ENCODE measurements around the gene E2F6. TPM values are rescaled to one million over a fixed set of nuclear protein-coding genes. Genes with fewer than 3 reads are reported as not detected.

E2F6 gene
- total and polyA plus RNA-seq, 10 of the 15 experiments (the other 5 are each of a cell fraction or from before 2014, with no cell fraction given): 4.2 to 15.5 (median 11.3) TPM

DNA sequence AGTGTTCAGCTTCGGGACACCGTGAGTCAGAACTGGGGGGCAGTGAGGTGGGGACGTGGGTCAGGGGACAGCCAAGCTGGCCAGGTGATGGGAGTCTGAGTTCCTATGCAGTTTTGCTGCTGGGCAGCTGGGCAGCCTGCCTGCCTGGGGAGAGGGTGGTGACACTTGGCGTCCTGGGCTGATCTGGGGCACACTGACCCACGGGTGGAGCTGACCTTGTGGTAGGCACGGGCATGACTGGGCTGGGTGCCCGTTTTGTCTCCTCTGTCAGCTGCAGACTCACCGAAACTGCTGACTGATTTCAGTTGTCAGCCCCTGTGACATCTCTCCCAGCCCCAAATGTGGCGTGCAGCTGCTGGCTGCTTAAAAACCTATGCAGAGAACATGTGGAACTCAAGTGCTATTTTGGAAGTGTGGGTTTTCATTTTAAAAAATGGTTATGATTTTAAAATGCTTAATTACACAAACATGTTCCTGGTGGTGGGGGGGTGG lies 32.6 kb upstream of the E2F6 start (continued):
- TF ChIP-seq, protein P1, sequence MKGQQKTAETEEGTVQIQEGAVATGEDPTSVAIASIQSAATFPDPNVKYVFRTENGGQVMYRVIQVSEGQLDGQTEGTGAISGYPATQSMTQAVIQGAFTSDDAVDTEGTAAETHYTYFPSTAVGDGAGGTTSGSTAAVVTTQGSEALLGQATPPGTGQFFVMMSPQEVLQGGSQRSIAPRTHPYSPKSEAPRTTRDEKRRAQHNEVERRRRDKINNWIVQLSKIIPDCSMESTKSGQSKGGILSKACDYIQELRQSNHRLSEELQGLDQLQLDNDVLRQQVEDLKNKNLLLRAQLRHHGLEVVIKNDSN (IDR thresholded peaks at IDR 0.05; ENCODE audit: borderline replicate concordance, extremely low read length, insufficient read depth, low read depth, low read length): no peak
- TF ChIP-seq ATF7 (IDR thresholded peaks at IDR 0.05; ENCODE audit: low read depth): peak; percentile 44; the same call in 1 of the 2 replicates
- TF ChIP-seq, protein P2, sequence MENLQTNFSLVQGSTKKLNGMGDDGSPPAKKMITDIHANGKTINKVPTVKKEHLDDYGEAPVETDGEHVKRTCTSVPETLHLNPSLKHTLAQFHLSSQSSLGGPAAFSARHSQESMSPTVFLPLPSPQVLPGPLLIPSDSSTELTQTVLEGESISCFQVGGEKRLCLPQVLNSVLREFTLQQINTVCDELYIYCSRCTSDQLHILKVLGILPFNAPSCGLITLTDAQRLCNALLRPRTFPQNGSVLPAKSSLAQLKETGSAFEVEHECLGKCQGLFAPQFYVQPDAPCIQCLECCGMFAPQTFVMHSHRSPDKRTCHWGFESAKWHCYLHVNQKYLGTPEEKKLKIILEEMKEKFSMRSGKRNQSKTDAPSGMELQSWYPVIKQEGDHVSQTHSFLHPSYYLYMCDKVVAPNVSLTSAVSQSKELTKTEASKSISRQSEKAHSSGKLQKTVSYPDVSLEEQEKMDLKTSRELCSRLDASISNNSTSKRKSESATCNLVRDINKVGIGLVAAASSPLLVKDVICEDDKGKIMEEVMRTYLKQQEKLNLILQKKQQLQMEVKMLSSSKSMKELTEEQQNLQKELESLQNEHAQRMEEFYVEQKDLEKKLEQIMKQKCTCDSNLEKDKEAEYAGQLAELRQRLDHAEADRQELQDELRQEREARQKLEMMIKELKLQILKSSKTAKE (IDR thresholded peaks at IDR 0.05; ENCODE audit: low read depth, poor library complexity, severe bottlenecking): peak; percentile 62
- TF ChIP-seq SREBF1 (IDR thresholded peaks at IDR 0.05; ENCODE audit: low read length): no peak
- TF ChIP-seq, protein P3, sequence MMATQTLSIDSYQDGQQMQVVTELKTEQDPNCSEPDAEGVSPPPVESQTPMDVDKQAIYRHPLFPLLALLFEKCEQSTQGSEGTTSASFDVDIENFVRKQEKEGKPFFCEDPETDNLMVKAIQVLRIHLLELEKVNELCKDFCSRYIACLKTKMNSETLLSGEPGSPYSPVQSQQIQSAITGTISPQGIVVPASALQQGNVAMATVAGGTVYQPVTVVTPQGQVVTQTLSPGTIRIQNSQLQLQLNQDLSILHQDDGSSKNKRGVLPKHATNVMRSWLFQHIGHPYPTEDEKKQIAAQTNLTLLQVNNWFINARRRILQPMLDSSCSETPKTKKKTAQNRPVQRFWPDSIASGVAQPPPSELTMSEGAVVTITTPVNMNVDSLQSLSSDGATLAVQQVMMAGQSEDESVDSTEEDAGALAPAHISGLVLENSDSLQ (IDR thresholded peaks at IDR 0.05): peak; percentile 71
- peak; percentile 81 for TF ChIP-seq DPF2 (IDR thresholded peaks at IDR 0.05)
- TF ChIP-seq, protein P4, sequence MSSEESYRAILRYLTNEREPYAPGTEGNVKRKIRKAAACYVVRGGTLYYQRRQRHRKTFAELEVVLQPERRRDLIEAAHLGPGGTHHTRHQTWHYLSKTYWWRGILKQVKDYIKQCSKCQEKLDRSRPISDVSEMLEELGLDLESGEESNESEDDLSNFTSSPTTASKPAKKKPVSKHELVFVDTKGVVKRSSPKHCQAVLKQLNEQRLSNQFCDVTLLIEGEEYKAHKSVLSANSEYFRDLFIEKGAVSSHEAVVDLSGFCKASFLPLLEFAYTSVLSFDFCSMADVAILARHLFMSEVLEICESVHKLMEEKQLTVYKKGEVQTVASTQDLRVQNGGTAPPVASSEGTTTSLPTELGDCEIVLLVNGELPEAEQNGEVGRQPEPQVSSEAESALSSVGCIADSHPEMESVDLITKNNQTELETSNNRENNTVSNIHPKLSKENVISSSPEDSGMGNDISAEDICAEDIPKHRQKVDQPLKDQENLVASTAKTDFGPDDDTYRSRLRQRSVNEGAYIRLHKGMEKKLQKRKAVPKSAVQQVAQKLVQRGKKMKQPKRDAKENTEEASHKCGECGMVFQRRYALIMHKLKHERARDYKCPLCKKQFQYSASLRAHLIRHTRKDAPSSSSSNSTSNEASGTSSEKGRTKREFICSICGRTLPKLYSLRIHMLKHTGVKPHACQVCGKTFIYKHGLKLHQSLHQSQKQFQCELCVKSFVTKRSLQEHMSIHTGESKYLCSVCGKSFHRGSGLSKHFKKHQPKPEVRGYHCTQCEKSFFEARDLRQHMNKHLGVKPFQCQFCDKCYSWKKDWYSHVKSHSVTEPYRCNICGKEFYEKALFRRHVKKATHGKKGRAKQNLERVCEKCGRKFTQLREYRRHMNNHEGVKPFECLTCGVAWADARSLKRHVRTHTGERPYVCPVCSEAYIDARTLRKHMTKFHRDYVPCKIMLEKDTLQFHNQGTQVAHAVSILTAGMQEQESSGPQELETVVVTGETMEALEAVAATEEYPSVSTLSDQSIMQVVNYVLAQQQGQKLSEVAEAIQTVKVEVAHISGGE (CRISPR knock-in tag; IDR thresholded peaks at IDR 0.05): no peak
- TF ChIP-seq, protein P5, sequence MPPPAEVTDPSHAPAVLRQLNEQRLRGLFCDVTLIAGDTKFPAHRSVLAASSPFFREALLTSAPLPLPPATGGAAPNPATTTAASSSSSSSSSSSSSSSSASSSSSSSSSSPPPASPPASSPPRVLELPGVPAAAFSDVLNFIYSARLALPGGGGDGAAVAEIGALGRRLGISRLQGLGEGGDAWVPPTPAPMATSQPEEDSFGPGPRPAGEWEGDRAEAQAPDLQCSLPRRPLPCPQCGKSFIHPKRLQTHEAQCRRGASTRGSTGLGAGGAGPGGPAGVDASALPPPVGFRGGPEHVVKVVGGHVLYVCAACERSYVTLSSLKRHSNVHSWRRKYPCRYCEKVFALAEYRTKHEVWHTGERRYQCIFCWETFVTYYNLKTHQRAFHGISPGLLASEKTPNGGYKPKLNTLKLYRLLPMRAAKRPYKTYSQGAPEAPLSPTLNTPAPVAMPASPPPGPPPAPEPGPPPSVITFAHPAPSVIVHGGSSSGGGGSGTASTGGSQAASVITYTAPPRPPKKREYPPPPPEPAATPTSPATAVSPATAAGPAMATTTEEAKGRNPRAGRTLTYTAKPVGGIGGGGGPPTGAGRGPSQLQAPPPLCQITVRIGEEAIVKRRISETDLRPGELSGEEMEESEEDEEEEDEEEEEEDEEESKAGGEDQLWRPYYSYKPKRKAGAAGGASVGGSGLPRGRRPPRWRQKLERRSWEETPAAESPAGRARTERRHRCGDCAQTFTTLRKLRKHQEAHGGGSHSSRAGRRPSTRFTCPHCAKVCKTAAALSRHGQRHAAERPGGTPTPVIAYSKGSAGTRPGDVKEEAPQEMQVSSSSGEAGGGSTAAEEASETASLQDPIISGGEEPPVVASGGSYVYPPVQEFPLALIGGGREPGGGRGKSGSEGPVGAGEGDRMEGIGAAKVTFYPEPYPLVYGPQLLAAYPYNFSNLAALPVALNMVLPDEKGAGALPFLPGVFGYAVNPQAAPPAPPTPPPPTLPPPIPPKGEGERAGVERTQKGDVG (CRISPR knock-in tag; IDR thresholded peaks at IDR 0.05): no peak
- TF ChIP-seq, protein P6, sequence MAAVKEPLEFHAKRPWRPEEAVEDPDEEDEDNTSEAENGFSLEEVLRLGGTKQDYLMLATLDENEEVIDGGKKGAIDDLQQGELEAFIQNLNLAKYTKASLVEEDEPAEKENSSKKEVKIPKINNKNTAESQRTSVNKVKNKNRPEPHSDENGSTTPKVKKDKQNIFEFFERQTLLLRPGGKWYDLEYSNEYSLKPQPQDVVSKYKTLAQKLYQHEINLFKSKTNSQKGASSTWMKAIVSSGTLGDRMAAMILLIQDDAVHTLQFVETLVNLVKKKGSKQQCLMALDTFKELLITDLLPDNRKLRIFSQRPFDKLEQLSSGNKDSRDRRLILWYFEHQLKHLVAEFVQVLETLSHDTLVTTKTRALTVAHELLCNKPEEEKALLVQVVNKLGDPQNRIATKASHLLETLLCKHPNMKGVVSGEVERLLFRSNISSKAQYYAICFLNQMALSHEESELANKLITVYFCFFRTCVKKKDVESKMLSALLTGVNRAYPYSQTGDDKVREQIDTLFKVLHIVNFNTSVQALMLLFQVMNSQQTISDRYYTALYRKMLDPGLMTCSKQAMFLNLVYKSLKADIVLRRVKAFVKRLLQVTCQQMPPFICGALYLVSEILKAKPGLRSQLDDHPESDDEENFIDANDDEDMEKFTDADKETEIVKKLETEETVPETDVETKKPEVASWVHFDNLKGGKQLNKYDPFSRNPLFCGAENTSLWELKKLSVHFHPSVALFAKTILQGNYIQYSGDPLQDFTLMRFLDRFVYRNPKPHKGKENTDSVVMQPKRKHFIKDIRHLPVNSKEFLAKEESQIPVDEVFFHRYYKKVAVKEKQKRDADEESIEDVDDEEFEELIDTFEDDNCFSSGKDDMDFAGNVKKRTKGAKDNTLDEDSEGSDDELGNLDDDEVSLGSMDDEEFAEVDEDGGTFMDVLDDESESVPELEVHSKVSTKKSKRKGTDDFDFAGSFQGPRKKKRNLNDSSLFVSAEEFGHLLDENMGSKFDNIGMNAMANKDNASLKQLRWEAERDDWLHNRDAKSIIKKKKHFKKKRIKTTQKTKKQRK (IDR thresholded peaks at IDR 0.05; ENCODE audit: low read depth, low read length): no peak
- 0 out of 4 replicates have a peak, but pooled peaks of 1 of the 2 experiments have one; percentile 55 for TF ChIP-seq SRF (IDR thresholded peaks at IDR 0.05; ENCODE audit: low read depth in 2 of 2, low read length in 2 of 2)
- TF ChIP-seq, protein P7, sequence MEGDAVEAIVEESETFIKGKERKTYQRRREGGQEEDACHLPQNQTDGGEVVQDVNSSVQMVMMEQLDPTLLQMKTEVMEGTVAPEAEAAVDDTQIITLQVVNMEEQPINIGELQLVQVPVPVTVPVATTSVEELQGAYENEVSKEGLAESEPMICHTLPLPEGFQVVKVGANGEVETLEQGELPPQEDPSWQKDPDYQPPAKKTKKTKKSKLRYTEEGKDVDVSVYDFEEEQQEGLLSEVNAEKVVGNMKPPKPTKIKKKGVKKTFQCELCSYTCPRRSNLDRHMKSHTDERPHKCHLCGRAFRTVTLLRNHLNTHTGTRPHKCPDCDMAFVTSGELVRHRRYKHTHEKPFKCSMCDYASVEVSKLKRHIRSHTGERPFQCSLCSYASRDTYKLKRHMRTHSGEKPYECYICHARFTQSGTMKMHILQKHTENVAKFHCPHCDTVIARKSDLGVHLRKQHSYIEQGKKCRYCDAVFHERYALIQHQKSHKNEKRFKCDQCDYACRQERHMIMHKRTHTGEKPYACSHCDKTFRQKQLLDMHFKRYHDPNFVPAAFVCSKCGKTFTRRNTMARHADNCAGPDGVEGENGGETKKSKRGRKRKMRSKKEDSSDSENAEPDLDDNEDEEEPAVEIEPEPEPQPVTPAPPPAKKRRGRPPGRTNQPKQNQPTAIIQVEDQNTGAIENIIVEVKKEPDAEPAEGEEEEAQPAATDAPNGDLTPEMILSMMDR (IDR thresholded peaks at IDR 0.05 in 2 of 3, conservative IDR thresholded peaks at IDR 0.05 in 1 of 3; ENCODE audit: control insufficient read depth in 2 of 3, extremely low read depth in 1 of 3, insufficient read depth in 1 of 3, low read depth in 3 of 3, low read length in 3 of 3): 0 out of 6 replicates have a peak, but pooled peaks of 1 of the 3 experiments have one; percentile 16
